Natural killer cell (primary cell): Measurements from ENCODE around the gene ADGRB3. TPM values are rescaled to one million over a fixed set of nuclear protein-coding genes. Genes with fewer than 3 reads are reported as not detected.

Source experiments
- ATAC-seq, 3 donors: fragments of 150-1000 bp in 2 of 3; fragments of 200-7000 bp in 1 of 3; cut with Tn5 transposase; 1 replicate in 1 of 3; 2 replicates in 2 of 3; pipeline ENCODE4 v1.10.0; 2021; ENCODE audit warnings: mild to moderate bottlenecking in 2 of 3, moderate library complexity in 2 of 3
- DNase-seq, 2 donors: peaks; one replicate each; pipeline versions ENCODE4 v3.0.0 to v3.0.0-alpha.2; 2013 to 2021; ENCODE audit warnings: mixed read lengths in 1 of 2
- H3K27ac ChIP-seq: one replicate; pipeline ENCODE4 v1.5.1; 2013; ENCODE audit warnings: mild to moderate bottlenecking, low read length
- H3K27me3 ChIP-seq: one replicate; pipeline ENCODE4 v1.6.1; 2013; ENCODE audit warnings: low read length; ENCODE audit not compliant: control insufficient read depth, insufficient read depth
- H3K36me3 ChIP-seq: one replicate; pipeline ENCODE4 v1.6.1; 2013; ENCODE audit warnings: low read length; ENCODE audit not compliant: control insufficient read depth, insufficient read depth
- H3K4me1 ChIP-seq: one replicate; pipeline ENCODE4 v1.6.1; 2013; ENCODE audit warnings: low read length; ENCODE audit not compliant: control insufficient read depth, insufficient read depth
- H3K4me3 ChIP-seq: one replicate; pipeline ENCODE4 v1.5.1; 2013; ENCODE audit warnings: low read length
- H3K9me3 ChIP-seq: one replicate; pipeline ENCODE4 v1.6.1; 2013; ENCODE audit warnings: low read length; ENCODE audit not compliant: control insufficient read depth, insufficient read depth
- H3K27ac Mint-ChIP-seq, 2 donors: one replicate each; pipeline ENCODE4 v1.8.0; 2022; ENCODE audit warnings: mild to moderate bottlenecking in 2 of 2, mixed read lengths in 2 of 2, moderate library complexity in 1 of 2
- H3K27me3 Mint-ChIP-seq, 2 donors: one replicate each; pipeline ENCODE4 v1.8.0; 2022; ENCODE audit warnings: low read depth in 2 of 2, mixed read lengths in 2 of 2
- H3K36me3 Mint-ChIP-seq: one replicate; pipeline ENCODE4 v1.8.0; 2022; ENCODE audit warnings: mixed read lengths
- H3K4me1 Mint-ChIP-seq, 2 donors: one replicate each; pipeline ENCODE4 v1.8.0; 2022; ENCODE audit warnings: mixed read lengths in 2 of 2
- H3K4me3 Mint-ChIP-seq: one replicate; pipeline ENCODE4 v1.8.0; 2022; ENCODE audit warnings: mild to moderate bottlenecking, moderate library complexity, mixed read lengths
- H3K9me3 Mint-ChIP-seq, 2 donors: one replicate each; pipeline ENCODE4 v1.8.0; 2022; ENCODE audit warnings: mixed read lengths in 2 of 2
- WGBS: methylation state at CpG from one replicate; pipeline ENCODE4 v1.1.7; 2013; ENCODE audit warnings: missing lambda C conversion rate; ENCODE audit not compliant: insufficient coverage; 5-methylcytosine and 5-hydroxymethylcytosine counted together
- intact Hi-C: fragments of 100-400 bp; cut with micrococcal nuclease; formaldehyde crosslinking; loops from one replicate; pipeline ENCODE4 v1.14.2; 2022
- total RNA-seq, 4 donors: library from RNA; stranded (reverse); fragments of 120-200 nt in 1 of 4; gene quantifications; one replicate each; pipeline versions ENCODE4 v1.2.3 to v1.2.4, GENCODE V29; 2013 to 2022
- TF ChIP-seq, protein P1 (sequence below): fragments of 200-600 bp; IDR thresholded peaks from one replicate; pipeline ENCODE4 v1.8.0; 2022; ENCODE audit warnings: antibody characterized with exemption

ADGRB3 gene
- total RNA-seq, 3 donors from 2014 or later (not counting 1 experiment from before 2014, with no cell fraction given): not detected

- WGBS: no CpG with 5 or more reads among the region's 1 CpG
Observed at GRCh38 chr6:69064226-69064625, 429.1 kb downstream of the ADGRB3 start.

DNA sequence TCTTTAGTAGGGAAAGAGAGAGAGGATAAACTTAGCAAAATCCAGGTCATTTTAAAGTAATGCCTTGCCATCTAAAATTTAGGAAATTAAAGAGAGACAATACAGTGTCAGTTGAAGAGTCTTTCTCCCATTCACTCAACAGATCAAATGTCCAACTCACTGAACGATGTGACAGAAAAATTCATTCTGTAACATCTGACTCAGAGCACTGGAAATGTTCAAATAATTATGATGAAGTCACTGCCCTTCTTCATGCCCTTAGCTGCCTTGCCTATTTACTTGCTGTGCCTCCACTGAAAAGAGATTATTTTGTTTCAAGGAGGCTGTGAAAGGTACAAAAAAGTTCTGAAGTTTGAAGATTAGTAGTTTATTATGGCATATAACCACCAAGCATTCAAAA lies 434.8 kb downstream of the ADGRB3 start:
- Mint-ChIP-seq H3K9me3 (peaks cover 4 to 7% of the 10 kb centered on the region in 2 donors), H3K27me3 (no peaks in the 10 kb centered on the region), H3K36me3 (no peaks in the 10 kb centered on the region), H3K4me3 (no peak overlapping the region), H3K27ac (no peak overlapping the region), H3K4me1 (no peaks in the 10 kb centered on the region)
- intact Hi-C loops: no loop called here
- Histone ChIP-seq H3K27me3 (no peaks in the 10 kb centered on the region), H3K27ac (no peak overlapping the region), H3K9me3 (peaks cover 3% of the 10 kb centered on the region), H3K4me3 (no peak overlapping the region), H3K4me1 (no peaks in the 10 kb centered on the region), H3K36me3 (no peaks in the 10 kb centered on the region)
- TF ChIP-seq, protein P1, sequence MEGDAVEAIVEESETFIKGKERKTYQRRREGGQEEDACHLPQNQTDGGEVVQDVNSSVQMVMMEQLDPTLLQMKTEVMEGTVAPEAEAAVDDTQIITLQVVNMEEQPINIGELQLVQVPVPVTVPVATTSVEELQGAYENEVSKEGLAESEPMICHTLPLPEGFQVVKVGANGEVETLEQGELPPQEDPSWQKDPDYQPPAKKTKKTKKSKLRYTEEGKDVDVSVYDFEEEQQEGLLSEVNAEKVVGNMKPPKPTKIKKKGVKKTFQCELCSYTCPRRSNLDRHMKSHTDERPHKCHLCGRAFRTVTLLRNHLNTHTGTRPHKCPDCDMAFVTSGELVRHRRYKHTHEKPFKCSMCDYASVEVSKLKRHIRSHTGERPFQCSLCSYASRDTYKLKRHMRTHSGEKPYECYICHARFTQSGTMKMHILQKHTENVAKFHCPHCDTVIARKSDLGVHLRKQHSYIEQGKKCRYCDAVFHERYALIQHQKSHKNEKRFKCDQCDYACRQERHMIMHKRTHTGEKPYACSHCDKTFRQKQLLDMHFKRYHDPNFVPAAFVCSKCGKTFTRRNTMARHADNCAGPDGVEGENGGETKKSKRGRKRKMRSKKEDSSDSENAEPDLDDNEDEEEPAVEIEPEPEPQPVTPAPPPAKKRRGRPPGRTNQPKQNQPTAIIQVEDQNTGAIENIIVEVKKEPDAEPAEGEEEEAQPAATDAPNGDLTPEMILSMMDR: no peak
- ATAC-seq: no peak
- no peak for DNase-seq
- WGBS: 91% methylated on average over 1 of the region's 1 CpG

More at GRCh38 chr6:69064226-69064625, 429.1 kb downstream of the ADGRB3 start:
- H3K27me3 Mint-ChIP-seq: no peaks in the 10 kb centered on the region
- H3K36me3 Mint-ChIP-seq: no peaks in the 10 kb centered on the region
- H3K27ac Mint-ChIP-seq: no peak overlapping the region
- intact Hi-C loops: no loop called here
- Histone ChIP-seq H3K4me3 (no peak overlapping the region), H3K4me1 (no peaks in the 10 kb centered on the region), H3K27ac (no peak overlapping the region), H3K9me3 (no peaks in the 10 kb centered on the region), H3K36me3 (no peaks in the 10 kb centered on the region), H3K27me3 (no peaks in the 10 kb centered on the region)
- no peak overlapping the region for H3K4me3 Mint-ChIP-seq
- H3K9me3 Mint-ChIP-seq: peaks cover 6% of the 10 kb centered on the region in 2 donors
- no peaks in the 10 kb centered on the region for H3K4me1 Mint-ChIP-seq
- ATAC-seq: no peak
- no peak for DNase-seq
- TF ChIP-seq, protein P1: no peak

- WGBS: 100% methylated on average over 1 of the region's 1 CpG
- Histone ChIP-seq H3K36me3 (no peaks in the 10 kb centered on the region), H3K27me3 (no peaks in the 10 kb centered on the region), H3K4me1 (no peaks in the 10 kb centered on the region), H3K9me3 (peaks cover 3% of the 10 kb centered on the region), H3K4me3 (no peak overlapping the region), H3K27ac (no peak overlapping the region)
- no peaks in the 10 kb centered on the region for H3K27me3 Mint-ChIP-seq
- intact Hi-C loops: no loop called here
- H3K27ac Mint-ChIP-seq: no peak overlapping the region
- ATAC-seq (no peak), DNase-seq (no peak)
- no peaks in the 10 kb centered on the region for H3K4me1 Mint-ChIP-seq
- H3K9me3 Mint-ChIP-seq: peaks cover 6 to 7% of the 10 kb centered on the region in 2 donors
- TF ChIP-seq, protein P1: no peak
- H3K36me3 Mint-ChIP-seq: no peaks in the 10 kb centered on the region
- H3K4me3 Mint-ChIP-seq: no peak overlapping the region
Observed at GRCh38 chr6:69072796-69073195, 437.7 kb downstream of the ADGRB3 start.

DNA sequence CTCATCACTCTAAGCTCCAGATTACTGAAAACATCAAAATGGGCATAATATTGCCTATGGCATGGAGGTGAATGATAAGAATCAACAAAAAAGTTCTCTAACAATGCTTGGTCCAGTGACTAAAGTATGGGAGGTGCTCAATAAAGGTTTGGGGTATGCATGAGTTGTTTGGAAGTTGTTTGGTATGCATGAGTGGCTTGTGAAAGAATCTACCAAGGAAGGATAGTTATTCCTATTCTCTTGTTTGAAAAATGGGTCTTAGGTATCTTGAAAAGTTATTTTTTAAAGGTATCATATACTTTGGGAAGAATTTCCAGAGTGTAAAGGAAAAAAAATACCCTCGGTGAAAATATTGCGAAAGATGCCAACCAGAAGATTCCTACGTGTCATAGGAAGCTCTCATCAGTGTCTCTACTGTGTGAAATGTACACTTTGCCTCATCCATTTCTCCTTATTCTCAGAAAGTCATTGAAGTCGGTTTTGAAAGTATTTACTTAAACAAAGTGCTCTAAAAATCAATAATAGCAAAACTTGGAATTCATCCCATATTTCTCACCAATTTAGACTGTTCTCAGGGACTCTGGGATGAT lies 449.8 kb downstream of the ADGRB3 start:
- no peaks in the 10 kb centered on the region for H3K4me1 ChIP-seq
- H3K4me3 ChIP-seq: no peak overlapping the region
- WGBS: 60% methylated on average over 2 of the region's 4 CpGs
- intact Hi-C loops: no loop called here
- Mint-ChIP-seq H3K4me3 (no peak overlapping the region), H3K27ac (no peak overlapping the region), H3K9me3 (peaks cover 7 to 10% of the 10 kb centered on the region in 2 donors), H3K36me3 (no peaks in the 10 kb centered on the region), H3K27me3 (no peaks in the 10 kb centered on the region), H3K4me1 (no peaks in the 10 kb centered on the region)
- H3K36me3 ChIP-seq: no peaks in the 10 kb centered on the region
- no peak overlapping the region for H3K27ac ChIP-seq
- TF ChIP-seq, protein P1: no peak
- H3K9me3 ChIP-seq: no peaks in the 10 kb centered on the region
- DNase-seq (no peak), ATAC-seq (no peak)
- H3K27me3 ChIP-seq: no peaks in the 10 kb centered on the region
